ENCODE results near the gene RFC5.
"Not testable (repeated sequence)": the region's sequence is repeated elsewhere in the genome, so short reads cannot be mapped to it uniquely, and the experiment has no call there.

The RFC5 gene

GRCh38 chr12:118013283-118013682, 3.2 kb upstream of the RFC5 start:
- TF ChIP-seq CTCF (IDR thresholded peaks at IDR 0.05; ENCODE audit: control extremely low read depth, extremely low read depth, low read depth, missing control alignments), result no peak
- ChIA-PET CTCF (interaction anchor here (0.7 to 1.4 kb wide), 4 partner anchors 24 to 363 kb away, joined by 3 read pairs; partner anchors contain the start of gene SUDS3), POLR2A (no interaction called here)
- no peak for DNase-seq (ENCODE audit: extremely low spot score)

- ChIA-PET POLR2A (no interaction called here), CTCF (no interaction called here)
- no peak for TF ChIP-seq CTCF (IDR thresholded peaks at IDR 0.05; ENCODE audit: control extremely low read depth, extremely low read depth, low read depth, missing control alignments)
- DNase-seq (ENCODE audit: extremely low spot score), result no peak
These were observed 1.2 kb upstream of the RFC5 start for GRCh38 chr12:118015306-118015705.

GRCh38 chr12:118015944-118016343, 559 bp upstream of the RFC5 start:
- CTCF ChIA-PET, result interaction anchor here (1.0 kb wide), 1 partner anchor 141 kb away, joined by 3 read pairs; no protein-coding TSS in a partner anchor
- POLR2A ChIA-PET, result interaction anchor here (0.5 kb wide), 1 partner anchor 52 kb away, joined by 7 read pairs; no protein-coding TSS in a partner anchor
- no peak for TF ChIP-seq CTCF (IDR thresholded peaks at IDR 0.05; ENCODE audit: control extremely low read depth, extremely low read depth, low read depth, missing control alignments)
- no peak for DNase-seq (ENCODE audit: extremely low spot score)

GRCh38 chr12:118017926-118018325, 1.4 kb downstream of the RFC5 start:
- no peak for TF ChIP-seq CTCF (IDR thresholded peaks at IDR 0.05; ENCODE audit: control extremely low read depth, extremely low read depth, low read depth, missing control alignments)
- POLR2A ChIA-PET, result no interaction called here
- CTCF ChIA-PET, result interaction anchor here (1.0 to 1.5 kb wide), 3 partner anchors 11 to 39 kb away, joined by 3 read pairs; no protein-coding TSS in a partner anchor
- DNase-seq (ENCODE audit: extremely low spot score), result no peak

GRCh38 chr12:118020036-118020435, 3.5 kb downstream of the RFC5 start:
- TF ChIP-seq CTCF (IDR thresholded peaks at IDR 0.05; ENCODE audit: control extremely low read depth, extremely low read depth, low read depth, missing control alignments), result no peak
- DNase-seq (ENCODE audit: extremely low spot score), result no peak
- POLR2A ChIA-PET, result interaction anchor here (0.5 kb wide), 1 partner anchor 48 kb away, joined by 4 read pairs; no protein-coding TSS in a partner anchor
- CTCF ChIA-PET, result interaction anchor here (1.0 to 2.6 kb wide), 5 partner anchors 14 to 145 kb away, joined by 3 to 10 read pairs (median 4); no protein-coding TSS in a partner anchor

GRCh38 chr12:118022097-118022727, 5.7 kb downstream of the RFC5 start:
- DNase-seq (ENCODE audit: extremely low spot score); POLR2A ChIA-PET: not testable (repeated sequence)
- CTCF ChIA-PET, result interaction anchor here (1.0 to 1.2 kb wide), 2 partner anchors 10 to 42 kb away, joined by 3 to 5 read pairs; no protein-coding TSS in a partner anchor

GRCh38 chr12:118022728-118023109, 6.2 kb downstream of the RFC5 start:
- no peak for TF ChIP-seq CTCF (IDR thresholded peaks at IDR 0.05; ENCODE audit: control extremely low read depth, extremely low read depth, low read depth, missing control alignments)
- DNase-seq (ENCODE audit: extremely low spot score), result no peak
- ChIA-PET CTCF (interaction anchor here (1.0 to 1.2 kb wide), 2 partner anchors 9 to 42 kb away, joined by 3 to 5 read pairs; no protein-coding TSS in a partner anchor), POLR2A (no interaction called here)
